Upper lobe of right lung (tissue), 1 donor: ENCODE measurements around the gene CD79A. TPM values are rescaled to one million over a fixed set of nuclear protein-coding genes. Genes with fewer than 3 reads are reported as not detected.

ENCODE experiments used
- ATAC-seq: fragments of 200-7000 bp; cut with Tn5 transposase; one replicate; pipeline ENCODE4 v1.9.1; 2020; ENCODE audit warnings: mild to moderate bottlenecking, moderate library complexity
- DNase-seq: peaks from one replicate; pipeline ENCODE4 v3.0.0-alpha.2; 2020
- H3K27ac ChIP-seq: fragments of 200-600 bp; one replicate; pipeline ENCODE4 v1.8.0; 2022
- H3K27me3 ChIP-seq: fragments of 200-600 bp; one replicate; pipeline ENCODE4 v1.8.0; 2022; ENCODE audit warnings: mild to moderate bottlenecking
- H3K36me3 ChIP-seq: fragments of 200-600 bp; one replicate; pipeline ENCODE4 v1.8.0; 2022
- H3K4me1 ChIP-seq: fragments of 200-600 bp; one replicate; pipeline ENCODE4 v1.8.0; 2022
- H3K4me3 ChIP-seq: fragments of 200-600 bp; one replicate; pipeline ENCODE4 v1.8.0; 2022; ENCODE audit warnings: mild to moderate bottlenecking
- H3K9me3 ChIP-seq: fragments of 200-600 bp; one replicate; pipeline ENCODE4 v1.8.0; 2022
- CTCF ChIP-seq: fragments of 200-600 bp; IDR thresholded peaks from one replicate; pipeline ENCODE4 v1.8.0; 2022; ENCODE audit warnings: antibody characterized with exemption
- intact Hi-C: fragments of 100-400 bp; cut with DNase I; formaldehyde crosslinking; loops from one replicate; pipeline ENCODE4 v1.11.0; 2022
- total RNA-seq: library from RNA; stranded (reverse); fragmentation: NEBNext Ultra II Directional; extraction: Animal tissue kit (Norgen Biotek cat#: 25700); gene quantifications from one replicate; pipeline ENCODE4 v1.2.1, GENCODE V29; 2021
- donor health status: DM: no; HTN: yes; CAD: no; lungs with severe emphysema.

Gene CD79A
- total RNA-seq, 1 donor from 2014 or later = 1.4 TPM

- no peaks in the 10 kb centered on the region for H3K9me3 ChIP-seq
- no peaks in the 10 kb centered on the region for H3K4me1 ChIP-seq
- DNase-seq (no peak), ATAC-seq (no peak)
- TF ChIP-seq CTCF = no peak
- H3K27me3 ChIP-seq = no peaks in the 10 kb centered on the region
- no peak overlapping the region for H3K27ac ChIP-seq
- H3K36me3 ChIP-seq = peaks cover 75% of the 10 kb centered on the region
- intact Hi-C loops = no loop called here
- no peak overlapping the region for H3K4me3 ChIP-seq
Measured at GRCh38 chr19:41895745-41896580, 18.9 kb downstream of the CD79A start.

GRCh38 chr19:41896581-41896942 is 19.5 kb downstream of the CD79A start:
- ATAC-seq (no peak), DNase-seq (no peak)
- no peak overlapping the region for H3K4me3 ChIP-seq
- H3K27ac ChIP-seq = no peak overlapping the region
- peaks cover 78% of the 10 kb centered on the region for H3K36me3 ChIP-seq
- H3K27me3 ChIP-seq = no peaks in the 10 kb centered on the region
- H3K9me3 ChIP-seq = no peaks in the 10 kb centered on the region
- no peak for TF ChIP-seq CTCF
- H3K4me1 ChIP-seq = no peaks in the 10 kb centered on the region
- intact Hi-C loops = no loop called here

GRCh38 chr19:41897181-41897580 is 20.1 kb downstream of the CD79A start:
- intact Hi-C loops = no loop called here
- no peaks in the 10 kb centered on the region for H3K9me3 ChIP-seq
- TF ChIP-seq CTCF = no peak
- peaks cover 79% of the 10 kb centered on the region for H3K36me3 ChIP-seq
- H3K4me3 ChIP-seq = no peak overlapping the region
- no peaks in the 10 kb centered on the region for H3K4me1 ChIP-seq
- H3K27me3 ChIP-seq = no peaks in the 10 kb centered on the region
- DNase-seq = no peak
- ATAC-seq = no peak
- no peak overlapping the region for H3K27ac ChIP-seq

GRCh38 chr19:41897820-41898219 is 20.7 kb downstream of the CD79A start:
- H3K36me3 ChIP-seq = peaks cover 79% of the 10 kb centered on the region
- intact Hi-C loops = no loop called here
- ATAC-seq = no peak
- H3K27me3 ChIP-seq = no peaks in the 10 kb centered on the region
- H3K4me1 ChIP-seq = no peaks in the 10 kb centered on the region
- no peak for DNase-seq
- H3K4me3 ChIP-seq = no peak overlapping the region
- no peak overlapping the region for H3K27ac ChIP-seq
- no peak for TF ChIP-seq CTCF
- H3K9me3 ChIP-seq = no peaks in the 10 kb centered on the region

GRCh38 chr19:41898235-41898634 is 21.2 kb downstream of the CD79A start:
- peaks cover 80% of the 10 kb centered on the region for H3K36me3 ChIP-seq
- H3K9me3 ChIP-seq = no peaks in the 10 kb centered on the region
- H3K27ac ChIP-seq = no peak overlapping the region
- no peak for TF ChIP-seq CTCF
- no peak for ATAC-seq
- H3K4me1 ChIP-seq = no peaks in the 10 kb centered on the region
- DNase-seq = no peak
- no peak overlapping the region for H3K4me3 ChIP-seq
- intact Hi-C loops = no loop called here
- H3K27me3 ChIP-seq = no peaks in the 10 kb centered on the region
